Liver (tissue), 9 donors: Measurements from ENCODE around the gene CUL1. TPM values are rescaled to one million over a fixed set of nuclear protein-coding genes. Genes with fewer than 3 reads are reported as not detected.

Experiments used
- DNase-seq: peaks from one replicate; pipeline ENCODE4 v3.0.0-alpha.2; 2017; ENCODE audit warnings: low spot score
- H3K27ac ChIP-seq, 2 donors: one replicate each; pipeline ENCODE4 v1.7.0; 2013; ENCODE audit warnings: inconsistent platforms in 2 of 2, low read length in 2 of 2, control low read depth in 1 of 2, low read depth in 1 of 2, mild to moderate bottlenecking in 1 of 2
- H3K27me3 ChIP-seq, 4 donors: one replicate each; pipeline versions ENCODE4 v1.6.1 to v1.7.0; 2013; ENCODE audit warnings: low read length in 3 of 4, inconsistent platforms in 1 of 4, mild to moderate bottlenecking in 1 of 4, moderate library complexity in 1 of 4; ENCODE audit not compliant: control insufficient read depth in 4 of 4, insufficient read depth in 4 of 4
- H3K36me3 ChIP-seq, 4 donors: one replicate each; pipeline versions ENCODE4 v1.6.1 to v1.7.0; 2013; ENCODE audit warnings: low read length in 3 of 4, mild to moderate bottlenecking in 3 of 4, low read depth in 1 of 4, moderate library complexity in 1 of 4; ENCODE audit not compliant: control insufficient read depth in 4 of 4, insufficient read depth in 3 of 4
- H3K4me1 ChIP-seq, 4 donors: one replicate each; pipeline versions ENCODE4 v1.6.1 to v1.7.0; 2013; ENCODE audit warnings: low read length in 3 of 4, mild to moderate bottlenecking in 3 of 4, moderate library complexity in 1 of 4; ENCODE audit not compliant: control insufficient read depth in 4 of 4, insufficient read depth in 4 of 4
- H3K4me3 ChIP-seq, 3 donors: one replicate each; pipeline versions ENCODE4 v1.6.1 to v1.7.0; 2013; ENCODE audit warnings: low read length in 3 of 3, control low read depth in 1 of 3, low read depth in 1 of 3, mild to moderate bottlenecking in 1 of 3
- H3K9ac ChIP-seq, 2 donors: one replicate each; pipeline ENCODE4 v1.7.0; 2013; ENCODE audit warnings: low read length in 2 of 2, mild to moderate bottlenecking in 2 of 2, moderate library complexity in 2 of 2, control low read depth in 1 of 2, low read depth in 1 of 2
- H3K9me3 ChIP-seq, 4 donors: one replicate each; pipeline versions ENCODE4 v1.6.1 to v1.7.0; 2013; ENCODE audit warnings: low read length in 3 of 4; ENCODE audit not compliant: control insufficient read depth in 4 of 4
- EGR1 ChIP-seq, 2 donors: IDR thresholded peaks; 2 replicates each; pipeline ENCODE4 v1.6.1; 2016 to 2018; ENCODE audit warnings: antibody characterized with exemption in 2 of 2, low read depth in 2 of 2
- FOXA1 ChIP-seq: IDR thresholded peaks from 2 replicates; pipeline ENCODE4 v1.6.1; 2016; ENCODE audit warnings: antibody characterized with exemption
- FOXA2 ChIP-seq: IDR thresholded peaks from 2 replicates; pipeline ENCODE4 v1.6.1; 2016; ENCODE audit warnings: antibody characterized with exemption
- GABPA ChIP-seq, 2 donors: IDR thresholded peaks in 1 of 2; conservative IDR thresholded peaks in 1 of 2; 2 replicates each; pipeline ENCODE4 v1.6.1; 2016; ENCODE audit warnings: antibody characterized with exemption in 2 of 2, mild to moderate bottlenecking in 1 of 2, moderate library complexity in 1 of 2
- HNF4A ChIP-seq, 2 donors: conservative IDR thresholded peaks; 2 replicates each; pipeline ENCODE4 v1.6.1; 2016; ENCODE audit warnings: antibody characterized with exemption in 2 of 2, mild to moderate bottlenecking in 2 of 2
- HNF4G ChIP-seq: IDR thresholded peaks from 2 replicates; pipeline ENCODE4 v1.6.1; 2016; ENCODE audit warnings: antibody characterized with exemption
- JUND ChIP-seq, 2 donors: IDR thresholded peaks; 2 replicates each; pipeline ENCODE4 v1.6.1; 2016; ENCODE audit warnings: antibody characterized with exemption in 2 of 2
- NR2F2 ChIP-seq: IDR thresholded peaks from 2 replicates; pipeline ENCODE4 v1.6.1; 2016; ENCODE audit warnings: antibody characterized with exemption
- RAD21 ChIP-seq, 2 donors: IDR thresholded peaks; 2 replicates each; pipeline ENCODE4 v1.6.1; 2016; ENCODE audit warnings: antibody characterized with exemption in 2 of 2, mild to moderate bottlenecking in 2 of 2
- RXRA ChIP-seq, 2 donors: IDR thresholded peaks; 2 replicates each; pipeline ENCODE4 v1.6.1; 2017 to 2018; ENCODE audit warnings: antibody characterized with exemption in 2 of 2, mild to moderate bottlenecking in 1 of 2
- SP1 ChIP-seq: IDR thresholded peaks from 2 replicates; pipeline ENCODE4 v1.6.1; 2018; ENCODE audit warnings: antibody characterized with exemption, mild to moderate bottlenecking
- TAF1 ChIP-seq: conservative IDR thresholded peaks from 2 replicates; pipeline ENCODE4 v1.6.1; 2016; ENCODE audit warnings: antibody characterized with exemption, mild to moderate bottlenecking
- YY1 ChIP-seq: IDR thresholded peaks from 2 replicates; pipeline ENCODE4 v1.6.1; 2016; ENCODE audit warnings: antibody characterized with exemption, mild to moderate bottlenecking
- WGBS: extraction: QIAGEN DNeasy Blood & Tissue Kit; methylation state at CpG from one replicate; pipeline ENCODE4 v1.1.7; 2013; 5-methylcytosine and 5-hydroxymethylcytosine counted together
- polyA plus RNA-seq, 2 donors: library from polyadenylated mRNA; stranded (reverse) in 1 of 2; unstranded in 1 of 2; fragments of 200-250 nt in 1 of 2; fragments of >200 nt in 1 of 2; fragmentation: Nextera tagmentation in 1 of 2; extraction: Ambion mirVana in 1 of 2; gene quantifications; one replicate each; pipeline versions ENCODE4 v1.2.1 to v1.2.3, GENCODE V29; 2013 to 2015
- total RNA-seq, 2 donors: library from RNA; depleted of rRNA; stranded (reverse); fragments of >200 nt; gene quantifications; one replicate each; pipeline ENCODE4 v1.2.3, GENCODE V29; 2014
- TF ChIP-seq, protein P1 (sequence below): IDR thresholded peaks from 2 replicates; pipeline ENCODE4 v1.6.1; 2016; ENCODE audit warnings: antibody characterized with exemption
- TF ChIP-seq, protein P2 (sequence below): IDR thresholded peaks from 2 replicates; pipeline ENCODE4 v1.6.1; 2016; ENCODE audit warnings: antibody characterized with exemption, mild to moderate bottlenecking
- TF ChIP-seq, protein P3 (sequence below): IDR thresholded peaks from 2 replicates; pipeline ENCODE4 v1.6.1; 2016; ENCODE audit warnings: antibody characterized with exemption
- TF ChIP-seq, protein P4 (sequence below): IDR thresholded peaks from 2 replicates; pipeline ENCODE4 v1.6.1; 2016; ENCODE audit warnings: antibody characterized with exemption
- TF ChIP-seq, protein P5 (sequence below): fragments of 150-350 bp; IDR thresholded peaks from 2 replicates; pipeline ENCODE4 v1.5.1; 2017; ENCODE audit warnings: improper control_type of control experiment, low read depth, low read length; ENCODE audit not compliant: missing input control
- donor health status: healthy.
- donor health status: healthy.
- donor health status: healthy.
- donor health status: healthy.
- donor health status: healthy.

The CUL1 gene
- total and polyA plus RNA-seq, 4 donors, result 21.7 to 56.7 (median 26.7) TPM

DNA sequence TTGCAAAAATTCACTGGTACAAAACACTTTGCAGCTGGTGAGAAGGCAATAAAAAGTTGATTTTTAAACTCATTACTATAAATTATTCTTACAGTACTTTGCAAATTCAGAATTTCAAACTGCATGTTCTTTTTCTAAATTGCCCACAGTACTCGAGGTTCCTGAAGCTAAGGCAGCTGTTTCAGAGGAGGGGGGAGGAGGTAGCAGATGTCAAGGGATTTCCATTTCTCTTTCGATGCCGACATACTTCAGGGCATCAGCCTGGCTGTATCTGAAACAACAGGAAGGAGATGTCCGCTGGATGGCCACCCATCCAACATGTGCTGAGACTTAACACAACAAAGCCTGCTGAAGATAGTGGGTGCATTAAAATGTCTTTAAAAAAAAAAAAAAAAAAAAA, 108.7 kb downstream of the CUL1 start:
- WGBS, result 86% methylated on average over 4 of the region's 4 CpGs
- TF ChIP-seq, protein P1, sequence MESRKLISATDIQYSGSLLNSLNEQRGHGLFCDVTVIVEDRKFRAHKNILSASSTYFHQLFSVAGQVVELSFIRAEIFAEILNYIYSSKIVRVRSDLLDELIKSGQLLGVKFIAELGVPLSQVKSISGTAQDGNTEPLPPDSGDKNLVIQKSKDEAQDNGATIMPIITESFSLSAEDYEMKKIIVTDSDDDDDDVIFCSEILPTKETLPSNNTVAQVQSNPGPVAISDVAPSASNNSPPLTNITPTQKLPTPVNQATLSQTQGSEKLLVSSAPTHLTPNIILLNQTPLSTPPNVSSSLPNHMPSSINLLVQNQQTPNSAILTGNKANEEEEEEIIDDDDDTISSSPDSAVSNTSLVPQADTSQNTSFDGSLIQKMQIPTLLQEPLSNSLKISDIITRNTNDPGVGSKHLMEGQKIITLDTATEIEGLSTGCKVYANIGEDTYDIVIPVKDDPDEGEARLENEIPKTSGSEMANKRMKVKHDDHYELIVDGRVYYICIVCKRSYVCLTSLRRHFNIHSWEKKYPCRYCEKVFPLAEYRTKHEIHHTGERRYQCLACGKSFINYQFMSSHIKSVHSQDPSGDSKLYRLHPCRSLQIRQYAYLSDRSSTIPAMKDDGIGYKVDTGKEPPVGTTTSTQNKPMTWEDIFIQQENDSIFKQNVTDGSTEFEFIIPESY, result no peak
- no peak for TF ChIP-seq JUND (IDR thresholded peaks at IDR 0.05)
- no peak for TF ChIP-seq RAD21 (IDR thresholded peaks at IDR 0.05)
- no peak for TF ChIP-seq EGR1 (IDR thresholded peaks at IDR 0.05; ENCODE audit: low read depth in 2 of 2)
- no peak for TF ChIP-seq NR2F2
- Histone ChIP-seq H3K4me1 (no peaks in the 10 kb centered on the region), H3K4me3 (no peak overlapping the region), H3K9me3 (no peaks in the 10 kb centered on the region), H3K9ac (no peak overlapping the region), H3K27ac (no peak overlapping the region), H3K36me3 (peaks cover 0 to 8% (median under 1%) of the 10 kb centered on the region in 4 donors), H3K27me3 (no peaks in the 10 kb centered on the region)
- DNase-seq, result no peak

DNA sequence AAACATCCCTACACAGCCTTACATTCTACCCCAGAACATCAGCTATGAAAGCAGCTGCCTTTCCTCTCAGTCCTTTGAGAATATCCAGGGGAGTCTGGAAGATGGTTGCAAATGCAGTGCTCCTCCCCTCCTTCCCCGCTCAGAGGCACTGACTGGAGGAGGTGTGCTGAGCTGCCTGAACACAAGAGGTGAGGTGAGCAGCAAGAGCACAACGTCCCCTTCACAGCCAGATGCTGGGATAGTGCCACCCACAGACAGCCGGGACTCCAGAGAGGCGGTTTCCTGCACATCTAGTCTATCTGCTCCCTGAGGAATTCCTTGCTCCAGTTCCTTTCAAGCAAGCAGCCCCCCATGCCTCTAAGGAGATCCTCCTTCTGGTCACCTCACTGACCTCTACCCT, 111.2 kb downstream of the CUL1 start:
- Histone ChIP-seq H3K4me1 (no peaks in the 10 kb centered on the region), H3K27ac (no peak overlapping the region), H3K27me3 (no peaks in the 10 kb centered on the region), H3K9me3 (no peaks in the 10 kb centered on the region), H3K36me3 (peaks cover 0 to 6% (median under 1%) of the 10 kb centered on the region in 4 donors), H3K4me3 (no peak overlapping the region), H3K9ac (no peak overlapping the region)
- TF ChIP-seq HNF4G, result no peak
- TF ChIP-seq, protein P2, sequence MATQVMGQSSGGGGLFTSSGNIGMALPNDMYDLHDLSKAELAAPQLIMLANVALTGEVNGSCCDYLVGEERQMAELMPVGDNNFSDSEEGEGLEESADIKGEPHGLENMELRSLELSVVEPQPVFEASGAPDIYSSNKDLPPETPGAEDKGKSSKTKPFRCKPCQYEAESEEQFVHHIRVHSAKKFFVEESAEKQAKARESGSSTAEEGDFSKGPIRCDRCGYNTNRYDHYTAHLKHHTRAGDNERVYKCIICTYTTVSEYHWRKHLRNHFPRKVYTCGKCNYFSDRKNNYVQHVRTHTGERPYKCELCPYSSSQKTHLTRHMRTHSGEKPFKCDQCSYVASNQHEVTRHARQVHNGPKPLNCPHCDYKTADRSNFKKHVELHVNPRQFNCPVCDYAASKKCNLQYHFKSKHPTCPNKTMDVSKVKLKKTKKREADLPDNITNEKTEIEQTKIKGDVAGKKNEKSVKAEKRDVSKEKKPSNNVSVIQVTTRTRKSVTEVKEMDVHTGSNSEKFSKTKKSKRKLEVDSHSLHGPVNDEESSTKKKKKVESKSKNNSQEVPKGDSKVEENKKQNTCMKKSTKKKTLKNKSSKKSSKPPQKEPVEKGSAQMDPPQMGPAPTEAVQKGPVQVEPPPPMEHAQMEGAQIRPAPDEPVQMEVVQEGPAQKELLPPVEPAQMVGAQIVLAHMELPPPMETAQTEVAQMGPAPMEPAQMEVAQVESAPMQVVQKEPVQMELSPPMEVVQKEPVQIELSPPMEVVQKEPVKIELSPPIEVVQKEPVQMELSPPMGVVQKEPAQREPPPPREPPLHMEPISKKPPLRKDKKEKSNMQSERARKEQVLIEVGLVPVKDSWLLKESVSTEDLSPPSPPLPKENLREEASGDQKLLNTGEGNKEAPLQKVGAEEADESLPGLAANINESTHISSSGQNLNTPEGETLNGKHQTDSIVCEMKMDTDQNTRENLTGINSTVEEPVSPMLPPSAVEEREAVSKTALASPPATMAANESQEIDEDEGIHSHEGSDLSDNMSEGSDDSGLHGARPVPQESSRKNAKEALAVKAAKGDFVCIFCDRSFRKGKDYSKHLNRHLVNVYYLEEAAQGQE, result no peak
- TF ChIP-seq GABPA (IDR thresholded peaks at IDR 0.05 in 1 of 2, conservative IDR thresholded peaks at IDR 0.05 in 1 of 2), result no peak
- no peak for TF ChIP-seq RXRA (IDR thresholded peaks at IDR 0.05)
- TF ChIP-seq NR2F2, result no peak
- no peak for TF ChIP-seq FOXA1
- TF ChIP-seq SP1, result no peak
- no peak for TF ChIP-seq TAF1
- TF ChIP-seq, protein P1, result no peak
- TF ChIP-seq FOXA2, result no peak
- TF ChIP-seq, protein P3, sequence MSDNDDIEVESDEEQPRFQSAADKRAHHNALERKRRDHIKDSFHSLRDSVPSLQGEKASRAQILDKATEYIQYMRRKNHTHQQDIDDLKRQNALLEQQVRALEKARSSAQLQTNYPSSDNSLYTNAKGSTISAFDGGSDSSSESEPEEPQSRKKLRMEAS, result no peak
- TF ChIP-seq EGR1 (IDR thresholded peaks at IDR 0.05; ENCODE audit: low read depth in 2 of 2), result no peak
- TF ChIP-seq YY1, result no peak
- TF ChIP-seq, protein P4, sequence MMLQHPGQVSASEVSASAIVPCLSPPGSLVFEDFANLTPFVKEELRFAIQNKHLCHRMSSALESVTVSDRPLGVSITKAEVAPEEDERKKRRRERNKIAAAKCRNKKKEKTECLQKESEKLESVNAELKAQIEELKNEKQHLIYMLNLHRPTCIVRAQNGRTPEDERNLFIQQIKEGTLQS, result no peak
- TF ChIP-seq, protein P5, sequence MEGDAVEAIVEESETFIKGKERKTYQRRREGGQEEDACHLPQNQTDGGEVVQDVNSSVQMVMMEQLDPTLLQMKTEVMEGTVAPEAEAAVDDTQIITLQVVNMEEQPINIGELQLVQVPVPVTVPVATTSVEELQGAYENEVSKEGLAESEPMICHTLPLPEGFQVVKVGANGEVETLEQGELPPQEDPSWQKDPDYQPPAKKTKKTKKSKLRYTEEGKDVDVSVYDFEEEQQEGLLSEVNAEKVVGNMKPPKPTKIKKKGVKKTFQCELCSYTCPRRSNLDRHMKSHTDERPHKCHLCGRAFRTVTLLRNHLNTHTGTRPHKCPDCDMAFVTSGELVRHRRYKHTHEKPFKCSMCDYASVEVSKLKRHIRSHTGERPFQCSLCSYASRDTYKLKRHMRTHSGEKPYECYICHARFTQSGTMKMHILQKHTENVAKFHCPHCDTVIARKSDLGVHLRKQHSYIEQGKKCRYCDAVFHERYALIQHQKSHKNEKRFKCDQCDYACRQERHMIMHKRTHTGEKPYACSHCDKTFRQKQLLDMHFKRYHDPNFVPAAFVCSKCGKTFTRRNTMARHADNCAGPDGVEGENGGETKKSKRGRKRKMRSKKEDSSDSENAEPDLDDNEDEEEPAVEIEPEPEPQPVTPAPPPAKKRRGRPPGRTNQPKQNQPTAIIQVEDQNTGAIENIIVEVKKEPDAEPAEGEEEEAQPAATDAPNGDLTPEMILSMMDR, result no peak
- no peak for TF ChIP-seq RAD21 (IDR thresholded peaks at IDR 0.05)
- no peak for TF ChIP-seq JUND (IDR thresholded peaks at IDR 0.05)
- TF ChIP-seq HNF4A (conservative IDR thresholded peaks at IDR 0.05), result no peak
- DNase-seq, result no peak
- WGBS, result 92% methylated on average over 4 of the region's 4 CpGs
